Inflammatory macrophage treated with lipopolysaccharide for 4 hours (primary cell): ENCODE data around the gene PTPRE.
A peak's percentile ranks its signal among the peaks of the same experiment; 100 is the strongest.

Experiments
- DNase-seq: peaks from one replicate; pipeline ENCODE4 v3.0.0-alpha.2; 2020

The PTPRE gene

DNA sequence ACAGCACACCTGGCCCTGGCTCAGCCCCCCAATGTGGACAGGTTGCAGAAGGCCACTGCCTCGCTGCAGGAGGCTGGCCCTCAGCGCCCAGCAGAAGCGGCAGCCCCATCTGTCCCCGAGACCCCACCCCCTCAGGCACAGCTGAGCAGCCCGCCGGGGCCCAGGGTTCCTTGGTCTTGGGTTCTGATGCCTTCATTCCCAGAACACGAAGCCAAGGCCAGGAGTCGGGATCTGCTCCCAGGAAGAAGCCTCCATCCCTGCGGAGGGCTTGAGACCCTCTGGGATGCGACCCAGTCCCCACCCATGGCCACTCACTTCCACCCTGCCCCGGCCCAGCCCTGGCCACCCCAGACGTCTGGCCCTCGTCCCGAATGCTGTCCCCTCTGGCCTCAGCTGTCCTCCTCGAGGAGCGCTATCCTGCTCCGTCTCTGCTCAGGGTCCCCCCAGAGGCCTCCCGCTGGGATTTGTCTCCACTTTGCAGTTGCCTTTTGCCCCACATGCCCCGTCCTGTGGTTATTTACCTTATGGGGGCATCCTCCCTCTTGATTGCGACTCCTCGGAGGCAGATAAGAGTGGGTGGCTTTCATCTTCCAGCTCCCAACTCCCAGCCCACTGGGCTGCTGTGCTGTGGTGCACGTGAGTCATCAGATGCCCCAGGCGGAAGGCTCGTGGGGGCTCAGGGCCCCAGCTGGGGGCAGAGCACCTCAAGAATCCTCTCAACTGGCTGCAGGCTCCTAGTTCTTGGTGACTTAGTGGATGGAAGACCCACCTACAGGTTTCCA, 121.8 kb downstream of the PTPRE start:
- no peak for DNase-seq

DNA sequence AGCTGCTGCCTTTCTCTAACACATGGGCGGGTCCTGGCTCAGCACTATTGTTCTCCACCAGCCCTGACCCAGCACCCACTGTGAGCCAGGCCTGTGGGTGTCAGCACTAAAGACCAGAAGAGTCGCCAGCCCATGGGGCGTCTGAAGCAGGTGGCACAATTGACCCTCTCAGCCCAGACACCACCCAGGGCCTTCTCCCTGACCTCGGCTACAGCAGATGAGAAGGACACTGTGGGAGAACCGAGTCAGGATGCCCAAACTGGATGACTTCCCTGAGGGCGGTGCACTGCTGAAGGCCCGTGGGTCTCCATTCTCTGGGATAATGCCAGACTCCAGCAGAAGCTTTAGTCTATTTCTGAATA, 122.4 kb downstream of the PTPRE start:
- no peak for DNase-seq

DNA sequence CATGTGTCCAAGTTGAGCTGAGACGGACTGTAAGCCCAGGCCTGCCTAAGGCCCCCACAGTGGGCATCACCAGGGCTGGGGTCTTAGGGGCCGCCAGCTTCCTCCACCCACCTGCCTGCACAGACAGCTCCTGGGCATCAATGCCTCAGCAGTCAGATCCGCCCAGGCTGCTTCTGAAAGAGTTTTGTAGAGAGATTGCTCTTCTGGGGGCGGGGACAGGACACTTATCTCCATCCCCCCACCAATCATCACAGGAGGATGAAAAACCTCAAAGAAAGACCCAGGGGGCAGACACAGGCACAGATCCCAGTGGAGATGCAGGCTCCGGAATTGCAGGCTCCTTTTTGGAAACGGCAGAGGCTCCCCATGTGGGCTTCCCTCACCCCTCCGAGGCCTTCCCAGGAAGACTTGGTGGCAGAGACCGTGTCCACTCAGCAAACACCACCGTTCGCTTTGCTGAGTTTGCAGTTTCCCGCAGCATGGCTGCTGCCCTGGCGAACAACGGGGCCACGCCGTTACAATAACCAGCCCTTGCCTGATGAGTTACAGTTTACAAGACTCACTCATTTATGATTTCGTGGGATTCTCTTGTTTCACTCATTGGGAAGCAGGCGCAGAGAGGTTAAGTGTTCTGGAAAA, 122.9 kb downstream of the PTPRE start:
- DNase-seq: no peak

DNA sequence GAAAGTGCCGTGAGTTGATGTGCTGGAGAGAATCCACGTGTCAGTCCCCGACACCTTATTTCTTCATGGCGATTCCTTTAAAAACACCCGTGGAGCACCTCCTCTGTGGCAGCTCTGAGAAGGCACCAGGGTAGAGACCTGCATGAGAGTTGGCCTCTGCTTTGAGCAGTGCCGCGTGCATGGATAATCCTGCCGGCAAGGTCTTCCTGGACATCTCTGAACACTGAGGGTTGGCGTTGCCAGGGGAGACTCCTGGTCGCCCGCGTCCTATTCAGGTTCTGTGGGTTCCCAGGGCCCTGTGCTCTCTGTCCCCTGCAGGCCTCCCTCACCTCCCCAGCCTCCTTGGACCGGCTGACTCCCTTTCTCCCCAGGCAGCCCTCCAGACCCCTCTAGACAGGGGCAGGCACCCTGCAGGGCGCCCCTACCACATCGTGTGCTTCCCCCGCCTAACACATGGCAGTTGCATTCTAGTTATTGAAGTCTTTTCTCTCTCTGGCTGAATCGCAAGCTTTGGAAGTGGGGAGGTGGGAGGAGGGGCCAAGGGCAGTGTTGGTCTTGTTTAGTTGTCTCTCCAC, 123.7 kb downstream of the PTPRE start:
- DNase-seq: no peak

DNA sequence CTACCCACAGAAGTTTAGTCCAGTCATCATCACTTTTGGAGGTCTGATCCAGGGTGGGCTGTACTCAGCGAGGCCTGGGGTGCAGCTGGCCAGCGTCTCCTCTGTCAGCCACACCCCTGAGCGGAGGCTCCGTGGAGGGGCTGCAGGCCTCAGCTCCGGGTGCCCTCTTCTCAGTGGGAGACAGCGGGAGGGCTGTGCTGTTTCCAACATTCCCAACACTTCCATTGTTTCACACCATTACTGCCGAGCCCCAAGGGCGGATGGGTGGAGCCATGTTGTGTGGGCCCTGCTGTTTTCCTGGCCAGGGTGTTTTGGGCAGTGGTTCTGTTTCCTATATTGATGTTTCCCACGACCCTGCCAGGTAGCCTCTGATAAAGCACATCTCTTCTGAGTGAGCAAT, 124.3 kb downstream of the PTPRE start:
- no peak for DNase-seq

DNA sequence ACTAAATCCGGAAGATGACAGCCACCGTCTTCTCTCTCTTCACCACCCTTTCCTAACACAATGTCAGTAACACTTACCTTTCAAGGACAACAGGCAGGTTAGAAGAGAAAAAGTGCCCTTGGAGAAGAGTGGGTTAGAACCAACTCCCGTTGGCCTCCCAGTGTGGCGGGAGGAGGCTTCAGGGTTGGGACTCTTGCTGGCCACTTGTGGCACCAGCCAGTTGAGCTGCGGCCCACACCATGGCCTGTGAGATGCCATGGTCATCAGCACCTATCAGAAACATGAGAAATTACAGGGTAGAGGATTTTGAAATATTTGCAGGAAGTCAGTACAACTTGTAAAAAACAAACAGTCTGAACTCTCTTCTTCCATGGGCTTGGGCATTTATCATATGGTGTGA, 125.6 kb downstream of the PTPRE start:
- no peak for DNase-seq

DNA sequence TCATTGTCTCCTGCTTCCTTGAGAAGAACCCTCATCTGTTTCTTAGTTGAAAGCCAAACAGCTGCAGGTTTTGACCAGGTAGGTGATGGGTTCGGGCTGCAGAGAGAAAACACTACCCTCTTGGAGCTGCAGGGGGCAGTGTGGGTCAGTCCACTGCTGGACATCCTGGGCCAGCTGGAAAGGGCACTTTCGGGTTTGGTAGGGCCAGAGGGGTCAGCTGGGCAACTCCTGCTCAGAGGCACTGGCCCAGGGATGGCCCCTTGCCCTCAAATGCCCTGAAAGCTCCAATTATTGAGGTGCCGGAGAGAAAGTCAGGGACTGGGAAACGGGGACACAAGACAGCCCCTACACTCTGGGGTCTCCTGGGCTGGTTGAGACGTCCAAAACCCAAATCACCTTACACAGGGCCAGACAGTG, 128.7 kb downstream of the PTPRE start:
- peak; percentile 63 for DNase-seq

DNA sequence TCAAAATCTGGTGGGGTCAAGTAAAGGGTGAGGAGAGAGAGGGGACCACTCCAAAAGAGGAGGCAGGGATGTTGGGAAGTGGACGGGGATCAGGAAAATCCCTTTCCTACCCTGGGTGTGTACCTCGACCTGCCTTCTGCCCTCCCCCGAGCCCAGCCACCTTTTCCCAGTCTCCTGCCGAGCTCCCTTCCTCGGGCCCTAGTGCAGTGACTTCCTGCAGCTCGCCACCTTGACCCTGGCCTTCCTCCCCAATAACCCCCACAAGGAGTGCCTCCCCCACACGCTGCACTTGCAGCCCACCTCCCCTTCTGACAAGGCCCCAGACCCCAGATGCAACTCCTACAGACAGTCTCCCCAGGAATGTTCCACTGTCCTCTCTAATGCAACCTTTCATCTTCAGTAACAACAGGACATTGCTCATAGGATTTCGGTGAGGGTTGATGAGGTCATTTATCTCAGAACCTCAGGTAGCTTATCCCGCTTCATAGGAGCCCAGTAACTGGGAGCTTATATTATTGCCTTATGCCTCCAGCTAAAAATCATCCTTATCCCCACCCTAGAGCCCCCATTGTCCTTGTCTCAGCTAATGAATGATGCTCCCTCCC, 129.2 kb downstream of the PTPRE start:
- DNase-seq: no peak

DNA sequence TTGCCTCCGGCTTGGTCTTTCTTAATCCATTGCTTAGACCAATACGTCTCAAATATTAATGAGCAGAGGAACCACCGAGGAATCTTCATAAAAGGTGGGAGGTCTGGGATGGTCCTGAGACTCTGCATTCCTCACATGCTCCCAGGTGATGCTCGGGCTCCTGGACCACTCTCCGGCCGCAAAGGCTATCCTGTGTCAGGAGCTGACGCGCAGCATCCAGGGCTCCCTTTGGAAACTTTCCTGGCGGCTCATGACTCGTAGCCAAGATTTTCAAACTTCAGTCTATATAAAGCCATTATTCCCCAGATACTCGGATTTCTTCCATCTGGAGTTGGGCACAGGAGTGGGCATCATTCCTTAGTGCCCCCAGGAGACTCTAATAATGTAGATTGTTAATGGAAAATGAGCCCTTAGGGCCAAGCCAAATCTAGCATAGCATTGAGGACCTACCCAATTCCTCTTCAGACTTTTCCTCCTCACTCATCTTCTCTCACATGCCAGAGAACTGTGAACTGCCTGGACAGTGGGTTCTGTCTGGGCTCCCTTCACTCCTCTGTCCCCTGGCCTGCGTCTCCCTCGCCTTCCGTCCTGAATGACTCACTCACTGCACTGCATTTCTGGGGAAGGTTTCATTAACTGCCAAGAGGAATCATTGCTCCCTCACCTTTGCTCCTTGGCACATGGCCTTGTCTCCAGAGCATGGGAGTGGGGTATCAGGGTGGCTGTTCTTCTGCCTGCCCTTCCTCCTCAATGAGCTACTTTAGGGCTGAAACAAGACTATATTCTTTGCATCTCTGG, 130.0 kb downstream of the PTPRE start:
- DNase-seq: no peak

DNA sequence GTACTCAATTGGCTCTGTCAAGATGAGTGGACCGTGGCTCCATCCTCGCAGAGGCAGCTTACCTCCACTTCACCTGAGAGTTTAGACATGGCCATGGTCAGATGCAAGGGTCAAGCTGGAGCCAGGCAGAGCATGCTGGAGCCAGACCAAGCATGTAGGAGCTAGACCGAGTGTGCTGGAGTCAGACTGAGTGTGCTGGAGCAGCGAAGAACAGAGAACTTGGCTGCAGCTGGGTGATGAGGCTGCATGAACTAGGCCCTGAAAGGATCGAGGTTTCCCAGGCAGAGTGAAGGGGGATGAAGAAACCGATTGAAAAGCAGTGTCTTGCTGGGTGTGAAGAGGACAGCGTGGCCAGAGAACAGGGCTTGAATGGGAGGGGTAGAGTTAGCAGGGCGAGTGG, 133.2 kb downstream of the PTPRE start:
- no peak for DNase-seq

DNA sequence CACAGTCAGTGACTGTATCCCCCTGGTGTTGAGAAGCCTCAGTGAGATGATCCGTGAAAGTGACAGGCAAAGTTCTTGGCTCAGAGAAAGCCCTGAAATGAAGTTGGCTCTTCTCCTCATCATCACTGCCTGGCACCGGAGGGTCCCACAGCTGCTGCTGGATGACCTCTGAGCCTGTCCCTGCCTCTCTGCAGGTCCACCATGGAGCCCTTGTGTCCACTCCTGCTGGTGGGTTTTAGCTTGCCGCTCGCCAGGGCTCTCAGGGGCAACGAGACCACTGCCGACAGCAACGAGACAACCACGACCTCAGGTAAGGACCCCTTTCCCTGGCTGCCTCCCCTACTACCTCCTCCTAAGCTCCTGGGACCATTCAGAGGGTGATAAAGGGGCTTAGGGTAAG, 133.8 kb downstream of the PTPRE start:
- no peak for DNase-seq

DNA sequence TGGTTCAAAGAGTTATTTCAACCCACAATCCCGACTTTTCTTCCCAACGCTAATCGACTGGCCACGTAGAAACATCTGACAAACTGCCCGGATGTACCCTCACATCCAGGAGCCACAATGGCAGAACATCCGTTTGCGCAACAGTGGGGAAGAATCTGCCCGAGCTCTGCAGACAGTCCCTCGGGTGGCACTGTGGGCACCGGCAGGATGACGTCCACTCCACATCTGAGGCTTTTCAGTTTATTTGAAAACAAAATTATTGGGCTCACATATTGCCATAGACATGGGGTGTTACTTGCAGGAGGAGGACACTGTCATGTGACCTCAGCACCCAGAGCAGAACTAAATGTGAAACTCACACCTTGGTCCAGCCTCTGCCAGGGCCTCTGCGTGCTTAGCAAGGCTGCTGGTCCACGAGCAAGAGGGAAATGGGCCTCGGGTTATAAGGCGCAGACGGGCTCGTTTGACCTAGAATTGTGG, 135.3 kb downstream of the PTPRE start:
- DNase-seq: no peak

DNA sequence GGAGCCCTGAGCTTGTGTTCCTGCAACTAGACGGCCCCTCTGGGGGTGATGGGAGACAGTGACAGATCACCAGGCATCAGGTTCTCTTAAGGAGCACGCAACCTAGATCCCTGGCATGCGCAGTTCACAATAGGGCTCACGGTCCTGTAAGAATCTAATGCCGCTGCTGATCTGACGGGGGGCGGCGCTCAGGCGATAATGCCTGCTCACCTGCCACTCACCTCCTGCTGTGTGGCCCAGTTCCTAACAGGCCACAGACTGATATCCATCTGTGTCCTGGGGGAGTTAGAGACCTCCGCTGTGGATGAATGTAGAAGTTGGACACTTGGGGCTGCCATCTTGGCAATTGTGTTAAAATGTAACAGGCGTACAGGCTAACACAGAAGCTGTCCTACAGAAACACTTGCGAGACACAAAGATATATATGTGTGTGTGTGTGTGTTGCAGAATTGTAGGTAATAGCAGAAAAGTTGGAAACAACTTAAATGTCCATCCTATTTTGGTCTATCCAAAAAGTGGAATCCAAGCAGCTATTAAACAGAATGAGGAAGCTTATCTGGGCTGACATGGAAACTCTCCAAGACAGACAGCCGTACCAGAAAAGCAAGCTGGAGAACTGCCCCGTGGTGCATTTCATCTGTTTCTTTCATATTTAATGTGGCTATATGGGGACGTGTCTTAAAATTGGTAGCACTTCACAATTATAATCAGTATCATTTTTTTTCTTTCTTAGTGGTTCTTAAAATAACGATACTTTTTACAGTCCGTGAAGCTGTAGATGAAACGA, 136.5 kb downstream of the PTPRE start:
- DNase-seq: no peak

DNA sequence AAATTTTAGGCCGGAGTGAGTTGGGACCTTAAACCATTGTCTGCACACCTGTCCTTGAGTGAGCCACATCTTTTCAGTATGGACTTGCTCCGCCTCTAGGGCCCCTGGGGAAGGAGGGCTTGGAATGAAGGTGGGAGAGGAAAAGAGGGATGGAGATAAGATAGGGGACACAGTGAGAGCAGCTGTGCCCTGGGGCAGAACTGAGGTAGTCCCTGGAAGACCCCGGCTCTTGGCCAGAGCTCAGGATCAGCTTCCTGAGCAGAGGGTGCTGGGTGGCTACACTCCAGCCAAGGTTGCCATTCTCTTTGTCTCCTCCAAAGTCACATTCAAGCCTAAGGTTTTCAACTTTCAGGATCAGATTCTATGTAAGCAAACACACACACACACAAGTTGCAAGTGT, 137.3 kb downstream of the PTPRE start:
- no peak for DNase-seq

DNA sequence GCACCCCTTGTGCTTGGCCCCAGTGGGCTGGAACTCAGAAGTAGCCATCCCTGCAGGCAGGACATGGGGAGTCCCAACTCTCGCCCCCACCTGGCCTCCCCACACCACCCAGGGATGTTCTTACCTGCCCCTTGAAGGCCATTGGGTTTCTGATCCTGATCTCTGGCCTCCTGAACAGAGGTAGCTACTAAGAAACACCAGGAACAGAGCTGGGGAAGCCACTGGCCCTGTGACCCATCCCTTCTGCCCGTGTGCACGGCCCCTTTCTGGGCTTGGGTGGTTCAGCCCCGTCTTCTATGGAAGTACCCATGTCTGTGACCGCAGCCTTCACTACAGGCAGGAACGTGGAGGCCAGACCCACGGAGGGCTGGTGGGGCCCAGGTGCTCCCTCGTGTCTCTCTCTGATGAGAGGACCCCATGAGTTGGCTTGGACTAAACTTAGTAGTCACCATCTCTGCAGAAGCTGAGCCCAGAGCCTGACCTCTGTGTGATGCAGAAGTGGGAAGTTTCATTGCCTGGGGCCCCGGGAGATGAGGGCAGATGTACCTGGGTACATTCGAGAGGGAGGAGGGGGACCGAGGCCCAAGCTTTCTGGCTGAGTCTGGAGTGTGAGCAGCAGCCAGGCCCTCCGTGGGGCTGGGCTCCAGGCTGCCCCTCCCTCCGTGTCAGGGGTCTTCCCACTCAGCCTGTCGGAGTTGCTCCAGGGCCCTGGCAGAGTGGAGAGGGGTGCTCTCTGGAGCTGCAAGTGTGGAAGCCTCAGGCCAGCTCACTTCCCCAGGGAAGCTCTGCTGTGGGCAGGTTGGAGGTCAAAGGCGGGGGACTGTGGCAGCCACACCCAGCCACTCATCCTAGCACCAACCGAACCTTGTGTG, 138.3 kb downstream of the PTPRE start:
- no peak for DNase-seq

DNA sequence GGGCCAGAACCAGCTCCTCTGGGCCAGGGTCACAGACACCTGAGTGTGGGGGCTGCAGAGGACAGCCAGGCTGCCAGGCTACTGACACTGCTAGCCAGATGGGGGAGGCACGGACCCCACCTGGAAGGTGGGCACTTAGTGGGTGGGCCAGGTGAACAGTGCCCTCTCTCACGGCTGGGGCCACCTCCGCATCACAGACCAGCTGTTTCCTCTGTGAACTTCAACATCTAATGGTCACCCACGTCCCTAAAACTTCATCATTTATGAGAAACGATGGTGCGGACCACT, 138.9 kb downstream of the PTPRE start:
- no peak for DNase-seq

DNA sequence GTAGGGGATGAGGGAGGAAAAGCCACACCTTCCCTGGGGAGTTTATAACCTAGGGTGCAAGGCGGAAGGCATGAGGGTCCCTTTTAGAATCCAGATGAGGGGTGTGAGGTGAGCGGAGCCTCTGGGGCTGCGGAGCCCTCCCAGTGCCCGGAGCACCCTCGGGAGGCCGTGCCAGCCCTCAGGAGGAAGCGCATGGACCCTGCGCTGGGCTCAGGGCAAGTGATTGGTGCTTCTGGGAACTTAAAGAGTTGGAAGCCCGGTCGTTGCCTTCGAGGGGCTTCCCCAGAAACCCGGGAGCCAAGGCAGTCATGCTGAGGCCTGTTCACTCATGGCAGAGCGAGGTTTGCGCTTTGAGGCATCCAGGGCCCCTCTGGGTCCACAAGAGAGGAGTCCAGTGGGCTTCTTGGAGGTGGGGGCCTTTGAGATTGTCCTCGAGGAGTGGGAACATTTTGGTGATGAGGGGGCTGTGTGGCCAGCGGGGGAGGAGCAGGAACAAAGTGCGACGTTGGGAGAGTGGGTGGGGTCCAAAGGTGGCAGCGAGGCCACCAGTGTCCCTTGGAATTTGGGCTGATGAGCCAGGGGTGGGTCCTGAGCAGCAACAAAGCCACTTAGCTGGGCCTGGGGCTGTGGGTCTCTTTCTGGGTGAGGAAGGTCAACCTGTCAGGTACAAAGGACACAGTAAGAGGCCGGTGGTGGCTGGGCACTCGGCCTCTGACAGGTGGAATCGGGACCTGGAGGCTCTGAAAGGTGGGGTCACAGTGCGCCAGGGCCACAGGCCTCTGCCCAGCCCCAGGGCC, 139.5 kb downstream of the PTPRE start:
- DNase-seq: no peak

DNA sequence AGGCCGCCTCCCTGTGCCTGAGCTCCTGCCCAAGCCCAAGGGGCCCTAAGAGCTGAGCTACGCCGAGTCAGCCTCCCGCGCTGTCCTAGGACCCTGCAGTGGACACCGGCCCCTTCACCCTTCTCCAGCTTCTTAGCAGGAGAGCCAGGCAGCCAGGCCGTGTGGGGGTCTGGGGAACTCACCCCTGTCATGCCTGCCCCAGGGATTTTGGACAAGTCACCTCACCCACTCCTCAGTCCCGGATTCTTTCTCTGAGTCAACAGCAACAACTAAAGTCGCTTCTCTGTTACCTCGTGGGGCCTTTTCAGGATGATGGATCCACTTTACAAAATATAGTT, 140.0 kb downstream of the PTPRE start:
- no peak for DNase-seq

DNA sequence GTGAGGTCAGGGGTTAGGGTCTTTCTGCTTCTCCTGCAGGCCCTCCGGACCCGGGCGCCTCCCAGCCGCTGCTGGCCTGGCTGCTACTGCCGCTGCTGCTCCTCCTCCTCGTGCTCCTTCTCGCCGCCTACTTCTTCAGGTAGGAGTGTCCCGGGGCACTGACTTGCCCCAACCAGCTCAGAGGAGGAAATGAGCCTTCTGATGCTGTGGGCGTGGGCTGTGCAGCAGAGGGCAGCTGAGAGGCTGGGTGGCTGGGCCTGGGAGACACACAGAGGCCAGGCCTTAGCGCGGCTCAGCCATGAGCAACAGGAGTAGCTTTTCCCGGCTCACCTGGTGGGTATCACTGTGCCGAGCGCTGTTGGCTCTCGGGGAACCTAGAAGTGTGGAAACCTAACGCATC, 140.4 kb downstream of the PTPRE start:
- DNase-seq: peak; percentile 98

DNA sequence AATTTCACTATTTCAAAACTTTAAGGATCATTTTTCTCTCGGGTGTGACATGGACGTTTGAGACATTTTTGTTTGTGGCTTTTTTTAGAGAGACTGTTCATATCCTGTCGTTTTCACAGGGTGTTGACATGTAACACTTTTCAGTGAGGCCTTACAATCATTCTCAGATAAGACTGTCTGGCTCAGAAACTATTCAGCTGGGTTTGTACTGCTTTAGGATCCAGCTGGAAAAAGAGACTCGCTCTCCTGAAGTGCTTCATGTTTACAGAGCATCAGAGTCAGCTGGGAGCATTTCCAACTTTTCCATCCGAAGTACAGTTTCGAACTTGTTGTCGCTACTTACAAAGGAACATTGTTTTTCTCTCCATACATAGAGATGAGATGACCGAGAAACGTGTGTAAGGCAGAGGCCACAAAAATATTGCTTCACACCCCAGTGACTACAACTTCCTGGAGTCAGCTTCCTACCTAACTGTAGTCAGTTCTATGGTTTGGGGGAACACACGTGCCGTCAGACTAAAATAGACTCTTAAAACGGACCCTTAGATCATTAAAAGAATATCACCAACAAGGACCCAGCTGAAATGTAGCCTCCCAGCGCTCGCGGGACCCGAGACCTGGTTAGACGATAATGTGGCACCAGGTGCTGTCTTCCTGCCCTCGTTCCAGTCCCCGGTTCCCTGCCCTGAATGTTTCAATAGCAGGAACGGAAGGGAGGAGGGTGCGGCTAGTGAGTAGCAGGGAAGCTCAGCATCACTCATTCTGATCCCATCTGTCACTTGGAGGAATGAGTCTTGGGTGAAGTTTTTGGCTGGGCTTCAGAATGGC, 141.3 kb downstream of the PTPRE start:
- DNase-seq: peak; percentile 82
